ENCODE measurements around the gene SCAMP3.
"Not testable (repeated sequence)": the region's sequence is repeated elsewhere in the genome, so short reads cannot be mapped to it uniquely, and the experiment has no call there.

Gene SCAMP3

DNA sequence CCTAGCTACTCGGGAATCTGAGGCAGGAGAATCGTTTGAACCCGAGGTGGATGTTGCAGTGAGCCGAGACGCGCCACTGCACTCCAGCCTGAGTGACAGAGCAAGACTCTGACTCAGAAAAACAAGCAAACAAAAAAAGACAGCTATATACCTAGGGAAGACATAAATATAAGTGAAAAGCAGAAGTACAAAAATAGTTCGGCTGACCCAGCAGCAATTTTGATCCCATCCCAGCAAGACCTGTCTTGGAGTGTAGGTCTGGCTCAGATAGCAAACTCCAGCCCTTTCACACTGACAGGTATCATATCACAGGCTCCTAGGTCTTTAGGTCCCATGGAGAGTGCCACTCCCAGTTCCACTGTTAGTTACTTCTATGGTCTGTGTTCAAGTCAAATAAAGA lies 39.1 kb downstream of the SCAMP3 start:
- no peaks in the 10 kb centered on the region for H3K9me3 Mint-ChIP-seq
- peaks cover 60% of the 10 kb centered on the region for H3K4me1 Mint-ChIP-seq
- no peak overlapping the region for H3K4me3 Mint-ChIP-seq
- DNase-seq: no peak
- H3K36me3 Mint-ChIP-seq: peaks cover 19% of the 10 kb centered on the region
- CTCF ChIA-PET: interaction anchor here (1.4 to 6.9 kb wide), 3 partner anchors 17 to 49 kb away, joined by 3 to 69 read pairs (median 52); partner anchors contain the start of genes KRTCAP2, MTX1, THBS3 and TRIM46
- no peak overlapping the region for H3K27ac Mint-ChIP-seq
- H3K27me3 Mint-ChIP-seq: no peaks in the 10 kb centered on the region

DNA sequence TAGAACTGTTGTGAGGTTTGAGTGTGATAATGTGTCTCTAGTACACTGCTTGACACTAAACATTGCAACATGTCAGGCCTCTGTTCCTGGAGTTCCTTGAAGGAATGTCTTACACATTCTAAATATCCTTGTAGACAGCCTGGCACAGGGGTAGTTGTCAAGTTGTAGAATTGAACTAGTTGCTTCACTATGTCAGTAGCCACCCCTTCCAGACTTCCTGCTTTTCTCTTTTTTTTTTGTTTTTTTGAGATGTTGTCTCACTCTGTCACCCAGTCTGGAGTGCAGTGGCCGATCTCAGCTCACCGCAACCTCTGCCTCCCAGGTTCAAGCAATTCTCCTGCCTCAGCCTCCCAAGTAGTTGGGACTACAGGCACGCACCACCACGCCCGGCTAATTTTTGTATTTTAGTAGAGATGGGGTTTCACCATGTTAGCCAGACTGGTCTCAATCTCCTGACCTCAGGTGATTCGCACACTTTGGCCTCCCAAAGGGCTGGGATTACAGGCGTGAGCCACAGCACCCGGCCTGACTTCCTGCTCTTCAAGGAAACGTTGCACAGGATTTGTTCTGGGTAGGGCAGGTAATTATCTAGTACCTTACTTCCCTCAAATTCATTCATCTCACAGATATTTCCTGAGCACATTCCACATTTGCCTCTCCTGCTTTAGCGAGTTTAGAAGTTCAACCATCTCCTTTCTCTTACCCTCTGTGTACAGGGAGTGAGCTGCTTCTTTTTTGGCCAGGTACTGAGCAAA lies 41.8 kb downstream of the SCAMP3 start:
- CTCF ChIA-PET: interaction anchor here (2.7 kb wide), 1 partner anchor 14 kb away, joined by 8 read pairs; no protein-coding TSS in a partner anchor
- not testable (repeated sequence) for H3K9me3 Mint-ChIP-seq, DNase-seq, H3K4me3 Mint-ChIP-seq, H3K27me3 Mint-ChIP-seq
- H3K27ac Mint-ChIP-seq: peak overlapping the region; percentile 81
- peaks cover 21% of the 10 kb centered on the region for H3K36me3 Mint-ChIP-seq
- peaks cover 46% of the 10 kb centered on the region for H3K4me1 Mint-ChIP-seq

DNA sequence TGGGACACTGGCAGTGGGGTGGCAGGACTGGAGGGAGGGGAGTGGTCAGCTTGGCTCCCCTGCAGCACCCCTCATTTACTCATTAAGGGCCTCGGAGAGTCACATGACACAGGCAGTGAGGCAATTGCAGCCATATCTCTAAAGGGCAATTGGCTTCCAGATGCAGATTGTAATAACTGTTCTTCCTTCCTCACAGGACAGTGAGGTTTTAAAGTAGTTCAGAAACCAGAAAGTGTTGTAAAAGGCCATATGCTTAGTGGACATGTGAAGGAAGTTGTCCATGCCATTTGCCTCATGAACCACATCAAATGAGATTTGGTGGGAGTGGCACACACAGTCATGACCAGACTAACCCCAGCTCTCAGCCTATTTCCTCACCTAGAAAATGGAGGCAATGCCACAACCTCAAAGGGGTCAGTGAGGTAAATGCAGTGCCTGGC lies 42.5 kb downstream of the SCAMP3 start:
- Mint-ChIP-seq H3K27ac (peak overlapping the region; percentile 81), H3K4me1 (peaks cover 47% of the 10 kb centered on the region), H3K36me3 (peaks cover 24% of the 10 kb centered on the region), H3K9me3 (no peaks in the 10 kb centered on the region), H3K27me3 (no peaks in the 10 kb centered on the region), H3K4me3 (no peak overlapping the region)
- DNase-seq: peak; percentile 36
- CTCF ChIA-PET: interaction anchor here (0.6 to 2.7 kb wide), 2 partner anchors 13 to 45 kb away, joined by 4 to 8 read pairs; no protein-coding TSS in a partner anchor

DNA sequence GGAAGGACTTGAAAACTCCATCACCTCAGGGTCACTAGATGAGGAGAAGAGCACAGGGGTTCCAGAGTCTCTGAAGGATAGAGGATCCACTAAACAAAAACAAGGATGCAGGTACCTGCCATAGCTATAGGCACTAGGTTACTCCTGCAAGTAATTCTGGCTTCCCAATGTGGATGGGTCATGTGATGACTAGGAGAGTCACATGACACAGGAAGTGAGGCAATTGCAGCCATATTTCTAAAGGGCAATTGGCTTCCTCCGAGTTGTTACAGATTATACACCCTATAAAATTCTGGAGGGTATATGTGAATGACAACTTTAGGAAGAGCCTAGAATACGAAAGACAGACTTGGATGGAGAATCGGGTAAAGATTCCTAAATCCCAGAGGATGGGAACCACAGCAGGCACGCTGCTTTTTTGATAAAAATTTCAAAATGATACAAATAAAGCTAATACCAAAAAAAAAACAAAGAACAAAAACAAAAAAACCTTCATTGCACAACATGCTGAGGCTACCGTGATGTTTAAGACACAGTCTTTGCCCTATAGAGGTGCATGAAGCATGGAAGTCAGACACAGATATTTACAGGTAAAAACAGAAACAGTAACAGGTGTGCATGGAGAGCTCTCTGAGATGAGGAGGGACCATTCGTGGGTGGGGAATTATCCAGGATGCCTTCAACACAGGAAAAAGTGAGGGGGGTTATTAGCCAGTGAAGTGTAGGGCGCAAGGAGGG lies 43.1 kb downstream of the SCAMP3 start:
- Mint-ChIP-seq H3K27me3 (no peaks in the 10 kb centered on the region), H3K9me3 (no peaks in the 10 kb centered on the region), H3K27ac (peak overlapping the region; percentile 81), H3K4me1 (peaks cover 44% of the 10 kb centered on the region), H3K36me3 (peaks cover 20% of the 10 kb centered on the region), H3K4me3 (no peak overlapping the region)
- peak; percentile 49 for DNase-seq
- CTCF ChIA-PET: interaction anchor here (0.6 to 2.7 kb wide), 2 partner anchors 13 to 44 kb away, joined by 4 to 8 read pairs; no protein-coding TSS in a partner anchor

DNA sequence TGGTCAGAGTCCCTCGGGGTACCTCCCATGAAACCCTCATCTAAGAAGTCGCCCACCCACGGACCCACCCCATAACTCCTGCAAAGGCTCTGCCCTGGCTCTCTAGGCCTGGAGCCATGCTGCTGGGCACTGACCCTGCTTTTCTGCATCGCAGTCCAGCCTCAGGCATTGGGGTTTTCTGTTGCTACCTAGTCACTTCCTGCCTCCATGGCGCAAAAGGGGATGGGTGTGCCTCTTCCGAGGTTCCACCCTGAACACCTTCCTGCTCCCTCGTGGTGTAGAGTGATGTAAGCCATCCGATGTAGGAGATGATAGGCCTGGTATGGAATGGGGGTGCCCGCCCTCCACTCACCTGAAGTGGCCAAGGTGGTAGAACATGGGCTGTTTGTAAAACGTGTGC lies 47.5 kb downstream of the SCAMP3 start:
- H3K9me3 Mint-ChIP-seq, CTCF ChIA-PET, DNase-seq, H3K4me3 Mint-ChIP-seq, H3K27me3 Mint-ChIP-seq: not testable (repeated sequence)
- peak overlapping the region; percentile 81 for H3K27ac Mint-ChIP-seq
- peaks cover 34% of the 10 kb centered on the region for H3K4me1 Mint-ChIP-seq
- H3K36me3 Mint-ChIP-seq: peaks cover 22% of the 10 kb centered on the region

DNA sequence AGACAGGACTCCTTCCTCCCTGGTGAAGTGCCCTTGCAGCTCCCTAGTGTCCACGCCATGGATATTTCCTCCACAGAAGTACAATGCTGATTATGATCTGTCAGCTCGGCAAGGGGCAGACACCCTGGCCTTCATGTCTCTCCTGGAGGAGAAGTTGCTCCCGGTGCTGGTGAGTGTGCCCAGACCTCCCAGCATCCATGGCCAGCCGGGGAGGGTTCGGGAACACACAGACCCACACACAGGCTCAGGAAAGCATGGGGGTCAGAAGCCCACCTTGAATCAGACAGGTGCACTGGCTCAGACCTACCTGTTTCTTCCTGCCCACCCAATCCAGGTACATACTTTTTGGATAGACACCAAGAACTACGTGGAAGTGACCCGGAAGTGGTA lies 50.1 kb downstream of the SCAMP3 start:
- Mint-ChIP-seq H3K36me3 (peaks cover 16% of the 10 kb centered on the region), H3K4me1 (peaks cover 34% of the 10 kb centered on the region)
- H3K27me3 Mint-ChIP-seq, DNase-seq, H3K4me3 Mint-ChIP-seq, H3K27ac Mint-ChIP-seq, CTCF ChIA-PET, H3K9me3 Mint-ChIP-seq: not testable (repeated sequence)

DNA sequence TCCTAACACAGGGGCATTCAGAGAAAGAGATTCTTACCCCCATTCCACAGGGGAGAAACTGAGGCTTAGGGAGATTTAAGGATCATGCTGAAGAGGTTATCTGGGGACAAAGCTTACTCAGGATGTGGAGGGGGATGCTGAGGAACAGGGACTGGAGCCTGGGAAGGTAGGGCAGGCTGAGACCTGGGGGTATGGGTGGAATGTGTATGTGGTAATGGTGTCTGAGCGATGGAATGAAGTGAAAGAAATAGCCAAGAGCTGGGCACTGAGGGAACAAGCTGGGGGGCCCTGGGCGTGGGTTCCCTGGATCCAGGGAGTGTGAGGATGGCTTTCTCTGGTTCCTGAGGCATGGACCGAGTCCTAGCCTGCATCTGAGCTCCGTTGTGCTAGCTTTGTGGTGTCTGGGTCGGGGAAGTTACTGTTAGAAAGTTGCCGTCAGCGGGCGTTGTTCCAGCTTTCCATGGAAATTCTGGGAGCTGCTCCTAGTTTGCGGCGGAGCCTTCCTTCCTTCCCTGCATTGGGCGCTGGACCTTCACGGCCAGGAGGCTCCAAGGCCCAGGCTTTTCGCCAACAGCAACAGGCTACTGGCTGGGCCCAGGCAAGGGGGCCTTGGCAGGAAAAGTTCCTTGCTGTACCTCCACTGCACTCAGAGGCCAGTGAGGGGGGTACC lies 50.6 kb downstream of the SCAMP3 start:
- CTCF ChIA-PET, H3K27me3 Mint-ChIP-seq, H3K9me3 Mint-ChIP-seq, H3K27ac Mint-ChIP-seq, DNase-seq, H3K4me3 Mint-ChIP-seq: not testable (repeated sequence)
- Mint-ChIP-seq H3K4me1 (peaks cover 39% of the 10 kb centered on the region), H3K36me3 (peaks cover 15% of the 10 kb centered on the region)

DNA sequence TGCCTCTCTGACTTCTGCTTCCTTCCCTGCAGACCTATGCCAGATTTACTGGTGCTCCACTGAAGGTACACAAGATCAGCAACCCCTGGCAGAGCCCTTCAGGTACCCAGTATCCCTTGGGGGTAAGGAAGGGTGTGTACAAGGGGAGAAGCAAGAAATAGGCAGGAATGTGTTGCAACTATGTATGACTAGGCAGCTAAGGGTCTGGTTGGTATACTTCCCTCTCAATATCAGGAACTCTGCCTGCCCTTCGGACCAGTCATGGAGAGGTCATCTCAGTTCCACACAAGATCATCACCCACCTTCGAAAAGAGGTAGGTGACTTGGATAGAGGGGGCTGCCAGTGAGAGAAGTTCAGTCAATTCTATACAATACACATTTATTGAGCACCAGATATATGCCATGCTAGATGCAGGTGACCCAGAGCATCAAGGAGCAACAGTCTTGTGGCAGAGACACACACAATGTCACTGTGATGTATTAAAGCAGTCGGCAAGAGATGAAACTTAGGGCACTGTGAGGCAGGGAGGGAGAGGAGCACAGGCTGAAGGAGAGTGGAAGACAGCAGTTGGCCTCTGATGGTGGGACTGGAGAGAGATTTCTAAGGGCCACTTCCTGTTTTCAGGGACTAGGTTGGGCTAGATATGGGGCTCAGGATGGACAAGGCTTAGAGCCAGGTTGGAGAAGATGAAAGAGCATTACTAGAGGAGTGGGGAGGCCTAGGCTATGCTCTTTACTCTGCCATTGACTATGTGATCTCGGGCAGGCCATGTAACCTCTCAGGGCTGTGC lies 51.7 kb downstream of the SCAMP3 start:
- CTCF ChIA-PET: no interaction called here
- Mint-ChIP-seq H3K27ac (no peak overlapping the region), H3K36me3 (peaks cover 11% of the 10 kb centered on the region), H3K27me3 (no peaks in the 10 kb centered on the region), H3K9me3 (no peaks in the 10 kb centered on the region), H3K4me3 (peak overlapping the region; percentile 5), H3K4me1 (peaks cover 37% of the 10 kb centered on the region)
- DNase-seq: no peak

DNA sequence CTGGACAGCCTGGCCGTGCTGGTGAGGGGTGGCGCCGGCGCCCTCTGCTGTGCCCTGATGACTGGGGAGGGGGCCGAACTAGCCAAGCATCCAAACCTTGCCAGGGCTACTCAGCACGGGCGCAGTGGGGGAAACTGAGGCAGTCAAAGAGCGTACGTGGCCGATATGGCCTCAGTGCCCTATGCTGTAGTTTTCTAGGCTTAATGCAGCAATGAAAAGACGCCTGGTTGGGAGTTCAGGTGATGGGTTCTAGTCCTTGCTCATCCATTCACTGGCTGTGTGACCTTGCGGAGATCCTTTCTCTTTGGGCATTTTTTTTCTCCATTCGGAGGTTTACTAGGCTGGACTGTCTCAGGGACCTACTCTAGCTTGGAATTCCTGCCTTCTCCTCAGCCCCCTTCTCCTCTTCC lies 52.8 kb downstream of the SCAMP3 start:
- peak overlapping the region; percentile 89 for H3K27ac Mint-ChIP-seq
- H3K4me3 Mint-ChIP-seq: peak overlapping the region; percentile 79
- CTCF ChIA-PET: no interaction called here
- H3K36me3 Mint-ChIP-seq: peaks cover 3% of the 10 kb centered on the region
- H3K9me3 Mint-ChIP-seq: no peaks in the 10 kb centered on the region
- H3K4me1 Mint-ChIP-seq: peaks cover 29% of the 10 kb centered on the region
- no peaks in the 10 kb centered on the region for H3K27me3 Mint-ChIP-seq
- DNase-seq: no peak

DNA sequence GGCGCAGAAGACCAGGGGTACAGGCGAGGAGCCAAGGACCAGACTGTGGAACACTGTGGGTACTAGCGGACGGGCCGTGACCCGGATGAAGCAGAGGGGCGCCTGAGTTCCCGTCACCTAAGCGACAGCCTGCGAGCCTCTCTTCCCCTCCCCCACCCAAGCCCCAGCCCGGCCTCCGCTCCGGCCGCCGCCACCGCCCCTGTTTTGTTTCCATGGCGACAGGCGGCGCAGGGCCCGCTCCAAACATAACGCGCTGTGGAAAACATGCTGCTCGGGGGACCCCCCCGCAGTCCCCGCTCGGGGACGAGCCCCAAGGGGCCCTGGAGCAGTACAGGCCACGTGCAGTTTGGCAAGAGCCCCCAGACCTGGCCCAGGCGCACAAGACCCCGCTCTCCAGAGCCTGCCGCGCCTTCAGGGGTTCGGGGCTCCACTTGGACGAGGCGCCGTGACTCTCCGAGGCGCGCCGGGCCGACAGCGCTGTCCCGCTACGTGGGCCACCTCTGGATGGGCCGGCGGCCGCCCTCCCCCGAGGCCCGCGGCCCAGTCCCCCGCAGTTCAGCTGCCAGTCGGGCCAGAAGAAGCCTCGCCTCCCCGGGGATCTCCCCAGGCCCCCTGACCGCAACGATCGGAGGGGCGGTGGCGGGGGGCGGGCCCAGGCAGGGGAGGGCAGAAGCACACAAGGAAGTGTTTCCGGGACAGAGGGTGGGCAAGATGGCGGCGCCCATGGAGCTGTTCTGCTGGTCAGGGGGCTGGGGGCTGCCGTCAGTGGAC lies 53.4 kb downstream of the SCAMP3 start, which contains the start of gene MTX1:
Gene MTX1 (plus strand): TSS at position 155 of the 771 bp plus-strand sequence. CDS start 110 bp downstream, at position 265.
- no peaks in the 10 kb centered on the region for H3K27me3 Mint-ChIP-seq
- peak; percentile 92 for DNase-seq
- H3K27ac Mint-ChIP-seq: peak within 1 kb of the TSS; percentile 89
- CTCF ChIA-PET: interaction anchor here (1.9 to 5.4 kb wide), 5 partner anchors 15 to 36 kb away, joined by 8 to 69 read pairs (median 26); partner anchors contain the start of gene KRTCAP2
- peaks cover 29% of the 10 kb centered on the region for H3K4me1 Mint-ChIP-seq
- peak within 1 kb of the TSS; percentile 79 for H3K4me3 Mint-ChIP-seq
- H3K9me3 Mint-ChIP-seq: no peaks in the 10 kb centered on the region
- peaks cover 3% of the 10 kb centered on the region for H3K36me3 Mint-ChIP-seq

DNA sequence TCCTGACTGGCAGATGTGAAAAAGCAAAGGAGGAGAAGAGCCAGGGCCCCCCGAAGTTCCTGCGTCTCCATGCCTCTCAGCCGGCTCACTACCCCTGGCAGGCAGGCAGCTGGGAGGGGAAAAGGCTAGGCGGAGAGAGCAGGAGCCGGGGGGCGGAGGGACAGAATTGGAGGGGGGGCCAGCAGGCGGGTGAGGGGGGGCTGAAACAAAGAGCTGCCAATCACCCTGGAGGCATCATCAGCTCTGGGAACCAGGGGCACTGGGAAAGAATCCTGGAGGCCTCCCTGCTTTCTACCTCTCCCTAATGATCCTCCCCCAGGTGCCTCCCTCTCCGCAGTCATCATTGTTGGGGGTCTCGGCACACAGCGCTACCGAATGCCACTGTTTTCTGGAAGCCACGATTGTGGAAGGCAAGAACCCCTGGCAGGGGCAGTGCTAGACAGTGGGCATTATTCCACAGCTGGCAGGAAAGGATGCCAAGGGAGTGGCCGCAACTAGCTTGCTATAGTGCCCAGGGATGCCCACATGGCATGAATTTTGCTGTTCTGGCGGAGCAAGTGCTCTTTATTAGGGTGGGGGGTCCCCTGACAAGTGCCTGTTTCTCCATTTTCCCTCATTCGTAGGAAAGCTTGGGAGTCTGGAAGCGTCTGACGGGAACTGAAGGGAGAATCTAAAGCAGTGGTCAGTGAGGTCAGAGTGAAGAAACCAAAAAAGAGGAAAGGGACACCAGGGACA lies 54.2 kb downstream of the SCAMP3 start, which contains the start of gene THBS3:
Gene THBS3 (minus strand): TSS at position 92 of the 735 bp plus-strand sequence. CDS start 21 bp downstream, at position 71.
- no peak for DNase-seq
- CTCF ChIA-PET: interaction anchor here (1.3 to 5.4 kb wide), 7 partner anchors 15 to 54 kb away, joined by 5 to 69 read pairs (median 19); partner anchors contain the start of genes KRTCAP2 and SCAMP3

More for the DNA sequence above, 54.2 kb downstream of the SCAMP3 start, which contains the start of gene THBS3:
- Mint-ChIP-seq H3K9me3 (no peaks in the 10 kb centered on the region), H3K4me1 (peaks cover 29% of the 10 kb centered on the region), H3K27me3 (no peaks in the 10 kb centered on the region), H3K27ac (peak within 1 kb of the TSS; percentile 89), H3K4me3 (peak within 1 kb of the TSS; percentile 79), H3K36me3 (peaks cover 3% of the 10 kb centered on the region)
